ENCODE results near the gene FGD5. TPM values are rescaled to one million over a fixed set of nuclear protein-coding genes. Genes with fewer than 3 reads are reported as not detected.

The FGD5 gene
- polyA plus RNA-seq, 3 donors, result 21.5 to 27.7 (median 22.9) TPM

DNA sequence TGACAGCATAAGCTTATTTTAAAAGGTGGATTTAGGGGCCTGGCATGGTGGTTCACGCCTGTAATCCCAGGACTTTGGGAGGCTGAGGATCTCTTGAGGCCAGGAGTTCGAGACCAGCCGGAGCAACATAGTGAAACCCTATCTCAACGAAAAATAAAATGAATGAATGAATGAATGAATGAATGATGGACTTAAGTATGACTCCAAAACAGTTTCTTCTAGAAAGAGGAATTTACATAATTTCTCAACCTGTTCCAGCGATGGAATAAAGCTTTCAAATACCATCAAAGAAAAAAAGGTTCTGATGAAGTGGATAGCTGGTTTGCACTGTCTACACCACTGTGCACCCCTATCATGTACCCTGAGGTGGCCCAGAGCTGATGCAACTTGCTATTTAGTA, 108.5 kb downstream of the FGD5 start:
- no peak for DNase-seq (ENCODE audit: extremely low read depth in 1 of 11, low read depth in 9 of 11, low spot score in 4 of 11)

- DNase-seq (ENCODE audit: extremely low read depth in 1 of 11, low read depth in 9 of 11, low spot score in 4 of 11), result no peak
These were observed 110.7 kb downstream of the FGD5 start for GRCh38 chr3:14929310-14930074.

DNA sequence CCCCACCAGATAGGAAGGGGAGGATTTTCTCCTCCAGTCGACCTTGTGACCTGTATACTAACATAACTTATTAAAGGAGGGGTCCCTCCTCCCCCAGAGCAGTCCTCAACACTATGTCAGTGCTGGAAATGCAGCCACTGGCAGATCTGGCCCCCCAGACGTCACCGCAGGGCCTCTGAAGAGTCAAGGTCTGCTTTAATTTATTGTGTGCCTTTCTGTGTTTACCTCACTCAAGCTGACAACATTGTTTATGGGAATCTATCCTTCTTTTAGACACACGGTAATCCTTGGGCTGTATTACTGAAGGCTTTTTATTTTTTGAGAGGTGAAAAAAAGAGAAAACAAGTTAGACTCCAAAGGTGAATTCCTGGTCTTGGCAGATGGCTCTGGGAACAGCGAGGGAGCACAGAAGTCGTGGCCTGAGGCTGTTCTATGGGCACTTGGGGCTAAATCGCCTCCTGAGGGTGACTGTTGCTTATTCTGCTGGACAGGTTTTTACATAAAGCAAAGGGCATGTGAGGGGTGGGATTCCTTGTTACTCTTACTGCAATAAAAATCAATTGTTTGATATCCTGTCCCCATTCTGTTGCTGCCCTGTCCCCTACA, 115.2 kb downstream of the FGD5 start:
- no peak for DNase-seq (ENCODE audit: extremely low read depth in 1 of 11, low read depth in 9 of 11, low spot score in 4 of 11)

- no peak for DNase-seq (ENCODE audit: extremely low read depth in 1 of 11, low read depth in 9 of 11, low spot score in 4 of 11)
These were observed 117.0 kb downstream of the FGD5 start for GRCh38 chr3:14935592-14936345.

DNA sequence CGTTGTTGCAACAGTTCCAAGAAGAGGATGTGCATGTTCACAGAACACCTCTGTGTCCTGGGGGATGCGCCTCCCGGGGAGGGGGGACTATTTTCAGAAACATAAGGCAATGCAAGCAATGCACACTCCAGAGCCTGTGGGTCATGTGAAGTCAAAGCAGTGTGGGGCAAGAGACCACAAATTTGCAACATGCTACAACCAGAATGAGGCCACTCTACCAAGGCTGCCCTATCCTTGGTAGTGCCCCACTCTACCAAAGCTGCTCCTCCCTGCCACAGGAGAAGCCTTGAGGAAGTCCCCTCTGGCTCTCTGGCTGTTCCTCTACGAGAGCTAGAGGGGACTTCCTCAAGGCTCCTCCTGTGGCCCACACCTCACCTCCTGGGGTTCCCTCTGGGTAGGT, 120.2 kb downstream of the FGD5 start:
- DNase-seq (ENCODE audit: extremely low read depth in 1 of 11, low read depth in 9 of 11, low spot score in 4 of 11), result no peak

DNA sequence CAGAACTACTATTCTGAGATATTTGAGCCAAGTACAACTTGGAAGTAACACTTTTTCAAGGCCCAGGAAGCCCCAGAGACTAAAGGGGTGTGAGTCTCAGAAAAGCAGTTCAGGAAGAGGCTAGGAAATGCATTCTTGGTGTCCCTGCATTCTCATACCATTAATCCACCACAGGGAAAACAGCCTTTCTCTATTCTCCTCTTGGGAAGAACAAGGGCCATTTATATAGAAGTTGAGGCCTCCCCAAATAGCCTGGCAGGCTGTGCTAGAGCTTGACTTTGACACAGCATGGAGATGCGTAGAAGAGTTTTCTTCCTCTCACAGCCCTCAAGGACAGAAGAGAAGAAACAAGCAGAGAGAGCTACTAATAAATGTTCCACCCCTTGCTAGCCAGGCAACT, 123.1 kb downstream of the FGD5 start:
- DNase-seq (ENCODE audit: extremely low read depth in 1 of 11, low read depth in 9 of 11, low spot score in 4 of 11), result no peak

- DNase-seq (ENCODE audit: extremely low read depth in 1 of 11, low read depth in 9 of 11, low spot score in 4 of 11), result peak in 4 of 11 donors; percentile 17 to 72 (median 42)
These were observed 124.3 kb downstream of the FGD5 start for GRCh38 chr3:14943042-14943441.

DNA sequence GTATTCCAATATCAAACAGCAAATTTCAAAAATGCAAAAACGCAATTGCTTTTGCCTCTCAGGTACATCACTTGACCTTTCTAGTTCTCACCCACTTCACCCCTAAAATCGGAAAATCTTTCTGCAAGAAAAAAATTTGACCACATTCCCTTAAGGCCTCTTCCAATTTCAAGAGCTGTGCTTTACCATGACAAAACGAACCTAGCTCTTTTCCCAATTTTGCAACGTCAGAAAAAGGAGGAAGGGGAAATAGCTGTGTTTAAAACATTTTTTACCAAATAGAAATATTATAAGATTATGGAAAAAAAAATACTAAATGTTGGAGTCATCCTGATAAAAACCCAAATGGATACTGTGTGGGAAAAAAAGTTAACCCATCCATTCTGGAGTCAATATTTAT, 127.5 kb downstream of the FGD5 start:
- DNase-seq (ENCODE audit: extremely low read depth in 1 of 11, low read depth in 9 of 11, low spot score in 4 of 11), result no peak

DNA sequence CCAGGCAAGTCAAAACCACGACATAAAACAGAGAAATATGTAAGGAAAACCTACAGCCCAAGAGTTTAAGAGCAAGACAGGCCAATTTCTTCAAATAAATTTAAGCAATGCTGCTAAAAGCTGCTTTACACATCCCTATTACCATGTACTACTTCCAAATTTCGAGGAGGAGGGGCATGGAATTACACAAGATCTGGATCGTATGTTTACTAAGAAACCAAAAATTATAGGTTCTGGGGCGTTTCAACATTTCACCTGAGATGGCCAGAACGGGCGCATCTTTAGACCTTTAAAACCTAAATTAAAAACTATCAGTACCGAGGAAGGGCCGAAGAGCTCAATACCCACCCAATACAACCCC, 128.0 kb downstream of the FGD5 start:
- DNase-seq (ENCODE audit: extremely low read depth in 1 of 11, low read depth in 9 of 11, low spot score in 4 of 11), result no peak

DNA sequence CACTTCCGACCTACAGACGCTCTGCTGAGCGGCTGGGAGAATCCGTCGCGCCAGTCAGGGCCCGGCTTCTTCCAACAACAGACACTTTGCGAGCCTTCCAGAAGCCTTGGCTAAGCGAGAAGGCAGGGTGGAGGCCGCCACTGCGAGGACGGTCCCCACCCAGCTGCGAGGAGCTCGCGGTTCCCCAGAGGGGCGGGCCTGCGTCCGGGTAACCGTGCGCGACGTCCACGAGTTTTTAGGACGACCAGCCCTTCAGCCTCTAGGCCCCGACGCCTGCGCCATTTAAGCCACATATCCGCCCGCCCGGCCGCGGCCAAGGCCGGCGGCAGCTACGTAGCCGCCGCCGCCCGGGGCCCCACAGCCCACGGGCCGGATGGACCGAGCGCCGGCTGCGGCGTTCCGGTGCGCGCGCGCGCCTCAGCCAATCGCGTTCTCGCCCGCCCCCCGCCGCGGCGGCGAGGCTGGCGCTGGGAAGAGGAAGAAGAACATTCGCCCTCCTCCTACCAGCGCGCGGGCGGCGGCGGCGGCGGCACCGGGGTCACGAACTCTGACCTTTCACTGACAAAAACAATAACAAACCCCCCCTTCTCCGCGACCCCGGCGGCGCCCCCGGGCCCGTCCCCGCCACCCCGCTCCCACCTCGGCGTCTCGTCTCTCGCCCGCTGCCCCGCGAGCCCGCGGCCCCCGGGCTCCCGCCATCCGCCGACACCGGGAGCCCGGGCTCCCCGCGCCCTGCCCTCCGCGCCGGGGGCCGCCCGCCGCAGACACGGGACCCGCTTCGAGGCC, 128.5 kb downstream of the FGD5 start, which contains the start of gene NR2C2:
Gene NR2C2, plus strand, starts transcription at position 484 of the 786 bp plus-strand sequence. CDS start 56,332 bp downstream, outside the sequence.
- peak in 10 of 11 donors; percentile 43 to 83 (median 72) for DNase-seq (ENCODE audit: extremely low read depth in 1 of 11, low read depth in 9 of 11, low spot score in 4 of 11)

- peak; percentile 91 to 98 (median 96) for DNase-seq (ENCODE audit: extremely low read depth in 1 of 11, low read depth in 9 of 11, low spot score in 4 of 11)
These were observed 129.3 kb downstream of the FGD5 start for GRCh38 chr3:14947886-14948608.

GRCh38 chr3:14948609-14949038, 129.9 kb downstream of the FGD5 start:
- DNase-seq (ENCODE audit: extremely low read depth in 1 of 11, low read depth in 9 of 11, low spot score in 4 of 11), result peak in 2 of 11 donors; percentile 49 to 56

DNA sequence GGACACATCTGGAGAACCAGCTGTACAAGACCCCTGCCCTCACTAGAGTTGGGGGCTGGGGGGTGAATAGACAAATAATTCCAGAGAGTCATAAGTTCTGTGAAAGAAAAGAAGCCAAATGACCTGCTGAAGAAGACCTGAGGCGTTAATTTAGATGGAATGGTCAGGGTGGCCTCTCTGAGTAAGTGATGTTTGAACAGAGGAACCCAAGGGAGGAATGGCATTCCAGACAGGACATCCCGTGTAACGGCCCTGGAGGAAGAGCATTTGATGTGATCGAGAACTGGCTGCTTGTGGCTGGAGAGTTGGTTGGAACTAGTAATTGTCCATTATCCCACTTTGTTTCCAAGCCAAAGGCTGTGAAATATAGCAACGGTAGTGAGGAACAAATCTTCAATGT, 130.4 kb downstream of the FGD5 start:
- DNase-seq (ENCODE audit: extremely low read depth in 1 of 11, low read depth in 9 of 11, low spot score in 4 of 11), result no peak

DNA sequence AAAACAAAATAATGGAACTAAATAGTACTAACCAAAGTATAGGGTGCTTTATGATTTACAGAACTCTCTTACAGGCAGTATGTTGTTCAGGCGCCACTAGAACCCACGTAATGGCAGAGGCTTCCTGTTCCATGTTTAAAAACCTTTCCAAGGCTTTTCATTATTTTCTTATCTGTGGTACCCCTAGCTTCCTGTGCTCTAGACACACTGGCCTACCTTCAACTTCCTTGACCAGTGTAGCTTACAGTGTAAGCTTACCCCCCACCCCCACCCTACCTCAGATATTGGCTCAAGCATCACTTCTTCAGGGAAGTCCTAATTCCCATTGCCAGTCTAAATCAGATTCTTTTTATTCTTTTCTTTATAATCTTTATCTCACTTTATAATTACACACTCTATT, 131.5 kb downstream of the FGD5 start:
- DNase-seq (ENCODE audit: extremely low read depth in 1 of 11, low read depth in 9 of 11, low spot score in 4 of 11), result no peak

GRCh38 chr3:14957153-14957552, 138.4 kb downstream of the FGD5 start:
- DNase-seq (ENCODE audit: extremely low read depth in 1 of 11, low read depth in 9 of 11, low spot score in 4 of 11), result no peak

GRCh38 chr3:14957925-14958324, 139.2 kb downstream of the FGD5 start:
- no peak for DNase-seq (ENCODE audit: extremely low read depth in 1 of 11, low read depth in 9 of 11, low spot score in 4 of 11)

- no peak for DNase-seq (ENCODE audit: extremely low read depth in 1 of 11, low read depth in 9 of 11, low spot score in 4 of 11)
These were observed 140.7 kb downstream of the FGD5 start for GRCh38 chr3:14959359-14959943.

DNA sequence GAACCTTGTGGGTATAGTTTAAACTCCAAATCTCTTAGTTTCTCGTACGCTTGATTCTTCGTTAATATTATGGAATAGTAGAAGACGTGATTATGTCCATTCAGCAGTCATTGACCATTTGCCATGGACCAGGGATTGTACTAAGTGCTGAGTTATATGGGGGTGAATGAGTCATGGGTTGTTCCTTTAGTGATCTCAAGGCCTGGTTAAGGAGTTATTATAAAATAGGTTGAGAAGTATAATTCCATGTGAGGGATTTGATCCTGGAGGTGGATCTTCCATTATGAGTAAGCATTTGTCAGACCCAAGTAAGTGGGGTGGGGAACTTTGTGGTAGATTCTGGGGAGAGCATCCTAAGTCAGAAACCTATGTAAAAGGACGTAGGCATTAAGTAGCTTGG, 144.0 kb downstream of the FGD5 start:
- no peak for DNase-seq (ENCODE audit: extremely low read depth in 1 of 11, low read depth in 9 of 11, low spot score in 4 of 11)
